DOHH2 (cell line): Measurements from ENCODE around the gene TCTN1.
A peak's percentile ranks its signal among the peaks of the same experiment; 100 is the strongest.

ENCODE experiments used
- H3F3A ChIP-seq: fragments of 200-600 bp; sonication (generic), shearing (Covaris generic); 2 replicates; pipeline ENCODE4 v1.6.0; 2016; ENCODE audit warnings: antibody characterized with exemption, mild to moderate bottlenecking; ENCODE audit not compliant: control insufficient read depth, insufficient read depth
- H3K27ac ChIP-seq: fragments of 200-600 bp; sonication (generic); 2 replicates; pipeline ENCODE4 v1.5.1; 2014; ENCODE audit warnings: low read depth, mild to moderate bottlenecking, low read length, moderate library complexity
- H3K27me3 ChIP-seq: fragments of 200-600 bp; sonication (generic); 2 replicates; pipeline ENCODE4 v1.6.1; 2014; ENCODE audit warnings: mild to moderate bottlenecking, low read length, mixed read lengths; ENCODE audit not compliant: control insufficient read depth
- H3K36me3 ChIP-seq: fragments of 200-600 bp; sonication (generic); 2 replicates; pipeline ENCODE4 v1.6.1; 2014; ENCODE audit warnings: mild to moderate bottlenecking, low read length, moderate library complexity, mixed read lengths; ENCODE audit not compliant: control insufficient read depth
- H3K4me1 ChIP-seq: fragments of 200-600 bp; sonication (generic); 2 replicates; pipeline ENCODE4 v1.6.1; 2014; ENCODE audit warnings: mild to moderate bottlenecking, low read length, mixed read lengths; ENCODE audit not compliant: control insufficient read depth
- H3K4me2 ChIP-seq: fragments of 200-600 bp; sonication (generic); 2 replicates; pipeline ENCODE4 v1.6.0; 2014; ENCODE audit warnings: mild to moderate bottlenecking, low read length, moderate library complexity
- H3K4me3 ChIP-seq: fragments of 200-600 bp; sonication (generic); 2 replicates; pipeline ENCODE4 v1.5.1; 2014; ENCODE audit warnings: mild to moderate bottlenecking, low read length, mixed read lengths
- H3K79me2 ChIP-seq: fragments of 200-600 bp; sonication (generic); 2 replicates; pipeline ENCODE4 v1.6.1; 2014; ENCODE audit warnings: mild to moderate bottlenecking, low read length, mixed read lengths; ENCODE audit not compliant: control insufficient read depth
- H3K9me2 ChIP-seq: fragments of 200-600 bp; sonication (generic); replicated peaks from 2 replicates; pipeline ENCODE4 v1.6.1; 2014; ENCODE audit warnings: mild to moderate bottlenecking, low read length, mixed read lengths; ENCODE audit not compliant: control insufficient read depth
- H3K9me3 ChIP-seq: fragments of 200-600 bp; sonication (generic); 2 replicates; pipeline ENCODE4 v1.6.1; 2014; ENCODE audit warnings: antibody characterized with exemption, low read length, mixed read lengths; ENCODE audit not compliant: control insufficient read depth, insufficient read depth
- H4K20me1 ChIP-seq: fragments of 200-600 bp; sonication (generic); 2 replicates; pipeline ENCODE4 v1.6.0; 2014; ENCODE audit warnings: low read depth, mild to moderate bottlenecking, antibody characterized with exemption, low read length, moderate library complexity; ENCODE audit not compliant: control insufficient read depth, insufficient read depth
- CTCF ChIP-seq: fragments of 200-600 bp; sonication (generic); IDR thresholded peaks from one replicate; pipeline ENCODE4 v1.5.1; 2014; ENCODE audit warnings: antibody characterized with exemption, mild to moderate bottlenecking, low read depth, low read length; ENCODE audit not compliant: poor library complexity, severe bottlenecking
- EZH2phosphoT487 ChIP-seq: fragments of 200-600 bp; sonication (generic); IDR thresholded peaks from 2 replicates; pipeline ENCODE4 v1.6.1; 2017; ENCODE audit warnings: borderline replicate concordance, mild to moderate bottlenecking, antibody characterized with exemption, low read length, moderate library complexity, mixed read lengths

TCTN1 gene

GRCh38 chr12:110581931-110582275 lies 32.0 kb upstream of the TCTN1 start:
- H3K9me3 ChIP-seq = no peaks in the 10 kb centered on the region
- 0 out of 2 replicates have a peak, but pooled peaks cover 3% of the 10 kb centered on the region for H3F3A ChIP-seq
- TF ChIP-seq EZH2phosphoT487 = no peak
- no peak for TF ChIP-seq CTCF
- peak overlapping the region; percentile 77 for H3K4me2 ChIP-seq
- peaks cover 69% of the 10 kb centered on the region for H3K79me2 ChIP-seq
- H4K20me1 ChIP-seq = peaks cover 26% of the 10 kb centered on the region
- no peaks in the 10 kb centered on the region for H3K9me2 ChIP-seq
- peaks cover 69% of the 10 kb centered on the region for H3K4me1 ChIP-seq
- no peaks in the 10 kb centered on the region for H3K27me3 ChIP-seq
- peak overlapping the region; percentile 95 for H3K4me3 ChIP-seq
- H3K36me3 ChIP-seq = peaks cover 30% of the 10 kb centered on the region
- H3K27ac ChIP-seq = peak overlapping the region; percentile 58

- H3K4me2 ChIP-seq = peak overlapping the region; percentile 77
- TF ChIP-seq EZH2phosphoT487 = no peak
- peak; percentile 16 for TF ChIP-seq CTCF
- H3K9me2 ChIP-seq = no peaks in the 10 kb centered on the region
- H3K4me3 ChIP-seq = peak overlapping the region; percentile 95
- peak overlapping the region; percentile 58 for H3K27ac ChIP-seq
- no peaks in the 10 kb centered on the region for H3K27me3 ChIP-seq
- peaks cover 30% of the 10 kb centered on the region for H3K36me3 ChIP-seq
- peaks cover 63% of the 10 kb centered on the region for H3K79me2 ChIP-seq
- peaks cover 26% of the 10 kb centered on the region for H4K20me1 ChIP-seq
- H3F3A ChIP-seq = 0 out of 2 replicates have a peak, but pooled peaks cover 3% of the 10 kb centered on the region
- no peaks in the 10 kb centered on the region for H3K9me3 ChIP-seq
- peaks cover 66% of the 10 kb centered on the region for H3K4me1 ChIP-seq
Observed at GRCh38 chr12:110582276-110583136, 31.4 kb upstream of the TCTN1 start.

DNA sequence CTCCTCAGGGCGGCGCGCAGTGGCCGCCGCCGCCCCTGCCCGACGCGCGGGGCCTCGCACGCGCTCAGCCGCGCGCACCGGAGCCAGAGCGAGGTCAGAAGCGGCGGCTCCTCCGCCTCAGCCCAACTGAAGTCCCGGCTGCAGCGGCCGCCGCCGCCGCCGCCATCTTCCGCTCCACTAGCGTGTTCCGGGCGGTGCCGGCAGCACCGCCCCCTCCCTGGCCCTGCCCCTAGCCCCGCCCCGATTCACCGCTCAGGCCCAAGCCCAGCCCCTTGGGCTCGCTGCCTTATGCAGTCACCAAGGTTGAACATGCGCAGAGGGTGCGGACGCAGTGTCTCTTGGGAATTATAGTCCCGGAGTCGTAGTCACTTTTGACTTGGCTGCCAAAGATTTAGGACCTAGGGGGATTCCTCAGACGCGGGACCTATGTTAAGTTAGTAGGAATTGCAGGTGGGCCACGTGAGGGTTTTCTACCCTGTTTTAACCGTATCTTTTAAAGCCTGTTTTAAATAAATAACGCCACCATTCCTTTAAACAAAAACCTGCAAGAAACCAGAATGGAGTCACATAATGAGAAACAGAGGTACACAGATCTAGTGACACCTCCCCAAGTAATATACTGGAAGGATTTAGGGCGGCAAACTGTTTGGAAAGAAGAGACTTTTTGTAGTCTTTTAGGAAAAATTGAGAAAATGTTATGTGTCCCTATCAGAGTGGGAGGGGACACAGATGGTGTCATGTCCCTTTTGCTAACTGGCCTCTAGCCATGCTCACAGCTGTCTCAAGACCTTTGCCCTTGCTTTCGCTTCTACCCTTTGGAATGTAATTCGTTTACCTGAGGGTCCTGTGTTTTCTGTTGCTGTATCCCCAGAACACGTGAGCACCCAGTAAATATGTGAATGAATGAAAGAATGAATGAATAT lies 30.5 kb upstream of the TCTN1 start, which contains the start of gene PPTC7:
Gene PPTC7 (minus strand): TSS at position 182 of the 923 bp plus-strand sequence. CDS start 287 bp downstream, outside the sequence.
- Histone ChIP-seq H3K79me2 (peaks cover 54% of the 10 kb centered on the region), H3K36me3 (peaks cover 30% of the 10 kb centered on the region), H3K4me2 (peak within 1 kb of the TSS; percentile 82), H3K9me2 (no peaks in the 10 kb centered on the region), H3K9me3 (no peaks in the 10 kb centered on the region), H4K20me1 (peaks cover 22% of the 10 kb centered on the region), H3K4me3 (peak within 1 kb of the TSS; percentile 95), H3F3A (0 out of 2 replicates have a peak, but pooled peaks cover 2% of the 10 kb centered on the region), H3K4me1 (peaks cover 59% of the 10 kb centered on the region), H3K27me3 (no peaks in the 10 kb centered on the region), H3K27ac (peak within 1 kb of the TSS; percentile 58)
- TF ChIP-seq CTCF (no peak), EZH2phosphoT487 (no peak)
